Measurements from ENCODE around the gene CENPX. TPM values are rescaled to one million over a fixed set of nuclear protein-coding genes. Genes with fewer than 3 reads are reported as not detected.
A peak's percentile ranks its signal among the peaks of the same experiment; 100 is the strongest.

The CENPX gene
- total and polyA plus RNA-seq, 2 of the 13 experiments (the other 11 are each of a cell fraction or from before 2014, with no cell fraction given) = 92.7 to 170 TPM

DNA sequence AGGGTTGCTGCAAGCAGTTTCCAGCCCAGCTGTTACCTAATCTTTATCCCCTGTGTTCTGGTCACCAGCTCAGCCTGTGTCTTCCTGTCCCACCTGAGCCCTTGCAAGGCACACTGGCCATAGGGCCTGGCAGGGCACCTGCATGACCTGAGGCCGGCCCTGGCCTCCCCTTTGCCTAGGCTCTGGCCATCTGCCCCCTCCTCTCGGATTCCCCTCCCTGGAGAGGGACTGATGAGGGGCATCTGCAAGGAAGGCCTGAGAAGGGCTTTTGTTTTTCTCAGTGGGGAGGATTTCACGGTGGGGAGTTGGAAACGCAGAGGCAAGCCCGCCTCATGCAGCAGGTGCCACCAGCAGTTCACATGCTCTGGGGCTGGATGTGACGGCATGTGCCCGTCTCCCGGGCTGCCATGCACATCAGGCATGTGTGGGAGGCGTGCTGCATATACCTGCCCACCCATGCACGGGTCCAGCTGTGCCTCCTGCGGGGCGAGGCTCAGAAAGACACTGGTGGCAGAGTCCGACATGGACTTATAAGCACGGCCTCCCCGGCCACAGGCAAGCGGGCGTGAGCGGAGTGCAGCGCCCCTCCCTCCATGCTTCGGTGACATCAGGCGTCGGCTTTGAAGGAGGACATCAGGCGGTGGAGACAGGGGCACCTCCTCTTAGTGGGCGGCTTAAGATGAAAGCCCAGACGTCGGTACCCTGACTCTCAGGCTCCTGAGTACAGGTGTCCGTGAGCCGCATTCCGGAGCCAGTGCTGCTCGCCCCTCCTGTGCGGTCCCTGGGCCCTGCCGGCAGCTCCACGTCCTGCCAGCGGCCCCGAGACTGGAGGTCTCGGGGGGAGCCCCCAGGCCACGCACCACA is 28.7 kb downstream of the CENPX start (continued):
- TF ChIP-seq, protein P1, sequence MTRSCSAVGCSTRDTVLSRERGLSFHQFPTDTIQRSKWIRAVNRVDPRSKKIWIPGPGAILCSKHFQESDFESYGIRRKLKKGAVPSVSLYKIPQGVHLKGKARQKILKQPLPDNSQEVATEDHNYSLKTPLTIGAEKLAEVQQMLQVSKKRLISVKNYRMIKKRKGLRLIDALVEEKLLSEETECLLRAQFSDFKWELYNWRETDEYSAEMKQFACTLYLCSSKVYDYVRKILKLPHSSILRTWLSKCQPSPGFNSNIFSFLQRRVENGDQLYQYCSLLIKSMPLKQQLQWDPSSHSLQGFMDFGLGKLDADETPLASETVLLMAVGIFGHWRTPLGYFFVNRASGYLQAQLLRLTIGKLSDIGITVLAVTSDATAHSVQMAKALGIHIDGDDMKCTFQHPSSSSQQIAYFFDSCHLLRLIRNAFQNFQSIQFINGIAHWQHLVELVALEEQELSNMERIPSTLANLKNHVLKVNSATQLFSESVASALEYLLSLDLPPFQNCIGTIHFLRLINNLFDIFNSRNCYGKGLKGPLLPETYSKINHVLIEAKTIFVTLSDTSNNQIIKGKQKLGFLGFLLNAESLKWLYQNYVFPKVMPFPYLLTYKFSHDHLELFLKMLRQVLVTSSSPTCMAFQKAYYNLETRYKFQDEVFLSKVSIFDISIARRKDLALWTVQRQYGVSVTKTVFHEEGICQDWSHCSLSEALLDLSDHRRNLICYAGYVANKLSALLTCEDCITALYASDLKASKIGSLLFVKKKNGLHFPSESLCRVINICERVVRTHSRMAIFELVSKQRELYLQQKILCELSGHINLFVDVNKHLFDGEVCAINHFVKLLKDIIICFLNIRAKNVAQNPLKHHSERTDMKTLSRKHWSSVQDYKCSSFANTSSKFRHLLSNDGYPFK (CRISPR knock-in tag; IDR thresholded peaks at IDR 0.05; ENCODE audit: borderline replicate concordance) = no peak; the same call in none of the 2 replicates
- TF ChIP-seq FOXA1 (IDR thresholded peaks at IDR 0.05) (no peak), FOXA1 (CRISPR knock-in tag; IDR thresholded peaks at IDR 0.05) (peak; percentile 20; the same call in 1 of the 2 replicates), JUN (CRISPR knock-in tag; IDR thresholded peaks at IDR 0.05) (no peak; the same call in 1 of the 2 replicates), FOXP1 (IDR thresholded peaks at IDR 0.05) (no peak), FOXP1 (CRISPR knock-in tag; IDR thresholded peaks at IDR 0.05) (no peak), ZFAT (CRISPR knock-in tag; conservative IDR thresholded peaks at IDR 0.05) (no peak), ARNT (IDR thresholded peaks at IDR 0.05) (no peak), MYNN (CRISPR knock-in tag; IDR thresholded peaks at IDR 0.05; ENCODE audit: low read depth) (no peak; the same call in none of the 2 replicates), RELA (CRISPR knock-in tag; IDR thresholded peaks at IDR 0.05) (no peak), ZNF17 (CRISPR knock-in tag; IDR thresholded peaks at IDR 0.05) (no peak), NCOR1 (IDR thresholded peaks at IDR 0.05; ENCODE audit: borderline replicate concordance, low read length) (no peak), FOXJ3 (CRISPR knock-in tag; IDR thresholded peaks at IDR 0.05; ENCODE audit: borderline replicate concordance) (no peak), SALL1 (CRISPR knock-in tag; IDR thresholded peaks at IDR 0.05) (peak; percentile 70)
- TF ChIP-seq, protein P2, sequence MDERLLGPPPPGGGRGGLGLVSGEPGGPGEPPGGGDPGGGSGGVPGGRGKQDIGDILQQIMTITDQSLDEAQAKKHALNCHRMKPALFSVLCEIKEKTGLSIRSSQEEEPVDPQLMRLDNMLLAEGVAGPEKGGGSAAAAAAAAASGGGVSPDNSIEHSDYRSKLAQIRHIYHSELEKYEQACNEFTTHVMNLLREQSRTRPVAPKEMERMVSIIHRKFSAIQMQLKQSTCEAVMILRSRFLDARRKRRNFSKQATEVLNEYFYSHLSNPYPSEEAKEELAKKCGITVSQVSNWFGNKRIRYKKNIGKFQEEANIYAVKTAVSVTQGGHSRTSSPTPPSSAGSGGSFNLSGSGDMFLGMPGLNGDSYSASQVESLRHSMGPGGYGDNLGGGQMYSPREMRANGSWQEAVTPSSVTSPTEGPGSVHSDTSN (CRISPR knock-in tag; IDR thresholded peaks at IDR 0.05) = no peak
- TF ChIP-seq, protein P3, sequence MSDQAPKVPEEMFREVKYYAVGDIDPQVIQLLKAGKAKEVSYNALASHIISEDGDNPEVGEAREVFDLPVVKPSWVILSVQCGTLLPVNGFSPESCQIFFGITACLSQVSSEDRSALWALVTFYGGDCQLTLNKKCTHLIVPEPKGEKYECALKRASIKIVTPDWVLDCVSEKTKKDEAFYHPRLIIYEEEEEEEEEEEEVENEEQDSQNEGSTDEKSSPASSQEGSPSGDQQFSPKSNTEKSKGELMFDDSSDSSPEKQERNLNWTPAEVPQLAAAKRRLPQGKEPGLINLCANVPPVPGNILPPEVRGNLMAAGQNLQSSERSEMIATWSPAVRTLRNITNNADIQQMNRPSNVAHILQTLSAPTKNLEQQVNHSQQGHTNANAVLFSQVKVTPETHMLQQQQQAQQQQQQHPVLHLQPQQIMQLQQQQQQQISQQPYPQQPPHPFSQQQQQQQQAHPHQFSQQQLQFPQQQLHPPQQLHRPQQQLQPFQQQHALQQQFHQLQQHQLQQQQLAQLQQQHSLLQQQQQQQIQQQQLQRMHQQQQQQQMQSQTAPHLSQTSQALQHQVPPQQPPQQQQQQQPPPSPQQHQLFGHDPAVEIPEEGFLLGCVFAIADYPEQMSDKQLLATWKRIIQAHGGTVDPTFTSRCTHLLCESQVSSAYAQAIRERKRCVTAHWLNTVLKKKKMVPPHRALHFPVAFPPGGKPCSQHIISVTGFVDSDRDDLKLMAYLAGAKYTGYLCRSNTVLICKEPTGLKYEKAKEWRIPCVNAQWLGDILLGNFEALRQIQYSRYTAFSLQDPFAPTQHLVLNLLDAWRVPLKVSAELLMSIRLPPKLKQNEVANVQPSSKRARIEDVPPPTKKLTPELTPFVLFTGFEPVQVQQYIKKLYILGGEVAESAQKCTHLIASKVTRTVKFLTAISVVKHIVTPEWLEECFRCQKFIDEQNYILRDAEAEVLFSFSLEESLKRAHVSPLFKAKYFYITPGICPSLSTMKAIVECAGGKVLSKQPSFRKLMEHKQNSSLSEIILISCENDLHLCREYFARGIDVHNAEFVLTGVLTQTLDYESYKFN (CRISPR knock-in tag; conservative IDR thresholded peaks at IDR 0.05) = no peak
- TF ChIP-seq, protein P4, sequence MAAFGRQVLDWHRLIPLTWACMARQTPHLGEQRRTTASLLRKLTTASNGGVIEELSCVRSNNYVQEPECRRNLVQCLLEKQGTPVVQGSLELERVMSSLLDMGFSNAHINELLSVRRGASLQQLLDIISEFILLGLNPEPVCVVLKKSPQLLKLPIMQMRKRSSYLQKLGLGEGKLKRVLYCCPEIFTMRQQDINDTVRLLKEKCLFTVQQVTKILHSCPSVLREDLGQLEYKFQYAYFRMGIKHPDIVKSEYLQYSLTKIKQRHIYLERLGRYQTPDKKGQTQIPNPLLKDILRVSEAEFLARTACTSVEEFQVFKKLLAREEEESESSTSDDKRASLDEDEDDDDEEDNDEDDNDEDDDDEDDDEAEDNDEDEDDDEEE (CRISPR knock-in tag; IDR thresholded peaks at IDR 0.05) = peak; percentile 91; the same call in 1 of the 2 replicates
- TF ChIP-seq, protein P5, sequence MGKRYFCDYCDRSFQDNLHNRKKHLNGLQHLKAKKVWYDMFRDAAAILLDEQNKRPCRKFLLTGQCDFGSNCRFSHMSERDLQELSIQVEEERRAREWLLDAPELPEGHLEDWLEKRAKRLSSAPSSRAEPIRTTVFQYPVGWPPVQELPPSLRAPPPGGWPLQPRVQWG (CRISPR knock-in tag; IDR thresholded peaks at IDR 0.05; ENCODE audit: borderline replicate concordance, low read depth) = no peak
- TF ChIP-seq, protein P6, sequence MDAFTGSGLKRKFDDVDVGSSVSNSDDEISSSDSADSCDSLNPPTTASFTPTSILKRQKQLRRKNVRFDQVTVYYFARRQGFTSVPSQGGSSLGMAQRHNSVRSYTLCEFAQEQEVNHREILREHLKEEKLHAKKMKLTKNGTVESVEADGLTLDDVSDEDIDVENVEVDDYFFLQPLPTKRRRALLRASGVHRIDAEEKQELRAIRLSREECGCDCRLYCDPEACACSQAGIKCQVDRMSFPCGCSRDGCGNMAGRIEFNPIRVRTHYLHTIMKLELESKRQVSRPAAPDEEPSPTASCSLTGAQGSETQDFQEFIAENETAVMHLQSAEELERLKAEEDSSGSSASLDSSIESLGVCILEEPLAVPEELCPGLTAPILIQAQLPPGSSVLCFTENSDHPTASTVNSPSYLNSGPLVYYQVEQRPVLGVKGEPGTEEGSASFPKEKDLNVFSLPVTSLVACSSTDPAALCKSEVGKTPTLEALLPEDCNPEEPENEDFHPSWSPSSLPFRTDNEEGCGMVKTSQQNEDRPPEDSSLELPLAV (CRISPR knock-in tag; conservative IDR thresholded peaks at IDR 0.05; ENCODE audit: low read depth) = no peak

Data from HepG2 (cell line).